Lower leg skin (tissue), 4 donors: Measurements from ENCODE around the gene LRSAM1. TPM values are rescaled to one million over a fixed set of nuclear protein-coding genes. Genes with fewer than 3 reads are reported as not detected.

Source experiments
- DNase-seq, 2 donors: peaks; one replicate each; pipeline ENCODE4 v3.0.0-alpha.2; 2019; ENCODE audit warnings: low spot score in 2 of 2
- H3K4me3 ChIP-seq: fragments of 200-600 bp; sonication (generic); 2 replicates; pipeline ENCODE4 v1.5.1; 2017; ENCODE audit warnings: mild to moderate bottlenecking, low read depth; ENCODE audit not compliant: poor library complexity, severe bottlenecking
- CTCF ChIP-seq, 3 donors: fragments of 450-650 bp; IDR thresholded peaks; one replicate each; pipeline ENCODE4 v1.5.1; 2016; ENCODE audit warnings: antibody characterized with exemption in 3 of 3, mild to moderate bottlenecking in 3 of 3, moderate library complexity in 2 of 3
- POLR2A ChIP-seq, 2 donors: fragments of 450-650 bp; IDR thresholded peaks; one replicate each; pipeline ENCODE4 v1.6.1; 2016 to 2017; ENCODE audit warnings: antibody characterized with exemption in 2 of 2, mild to moderate bottlenecking in 1 of 2, moderate library complexity in 1 of 2
- WGBS, 2 donors: methylation state at CpG; one replicate each; pipeline ENCODE4 v1.1.5; 2018; 5-methylcytosine and 5-hydroxymethylcytosine counted together
- intact Hi-C: fragments of 100-400 bp; cut with DNase I; formaldehyde crosslinking; loops from one replicate; pipeline ENCODE4 v1.15.0; 2023; ENCODE audit warnings: low total_unique reads
- total RNA-seq, 4 donors: library from RNA; depleted of rRNA; stranded (reverse); fragments of >200 nt; gene quantifications; one replicate each; pipeline ENCODE4 v1.1.0, GENCODE V29; 2016

The LRSAM1 gene
- total RNA-seq, result 10 to 100 TPM; 37.9 to 47.9 (median 41.9) TPM

- intact Hi-C loops, result no loop called here
- H3K4me3 ChIP-seq, result peak within 1 kb of the TSS; percentile 97
- WGBS, 2 donors, result 0% methylated on average over 56 to 62 of the region's 71 CpGs
- DNase-seq, result peak; percentile 96 to 100
- TF ChIP-seq POLR2A (IDR thresholded peaks at IDR 0.05), result peak in 1 of 2 donors; percentile 98
- no peak for TF ChIP-seq CTCF (IDR thresholded peaks at IDR 0.05)
Observed at GRCh38 chr9:127450830-127451607, at the start of gene LRSAM1, which contains the start of gene RPL12. TSS of gene LRSAM1 (plus strand) at chr9:127451510. CDS start at chr9:127454528, 3,018 bp downstream. TSS of gene RPL12 (minus strand) at chr9:127451406. CDS start at chr9:127451317, 89 bp downstream.

DNA sequence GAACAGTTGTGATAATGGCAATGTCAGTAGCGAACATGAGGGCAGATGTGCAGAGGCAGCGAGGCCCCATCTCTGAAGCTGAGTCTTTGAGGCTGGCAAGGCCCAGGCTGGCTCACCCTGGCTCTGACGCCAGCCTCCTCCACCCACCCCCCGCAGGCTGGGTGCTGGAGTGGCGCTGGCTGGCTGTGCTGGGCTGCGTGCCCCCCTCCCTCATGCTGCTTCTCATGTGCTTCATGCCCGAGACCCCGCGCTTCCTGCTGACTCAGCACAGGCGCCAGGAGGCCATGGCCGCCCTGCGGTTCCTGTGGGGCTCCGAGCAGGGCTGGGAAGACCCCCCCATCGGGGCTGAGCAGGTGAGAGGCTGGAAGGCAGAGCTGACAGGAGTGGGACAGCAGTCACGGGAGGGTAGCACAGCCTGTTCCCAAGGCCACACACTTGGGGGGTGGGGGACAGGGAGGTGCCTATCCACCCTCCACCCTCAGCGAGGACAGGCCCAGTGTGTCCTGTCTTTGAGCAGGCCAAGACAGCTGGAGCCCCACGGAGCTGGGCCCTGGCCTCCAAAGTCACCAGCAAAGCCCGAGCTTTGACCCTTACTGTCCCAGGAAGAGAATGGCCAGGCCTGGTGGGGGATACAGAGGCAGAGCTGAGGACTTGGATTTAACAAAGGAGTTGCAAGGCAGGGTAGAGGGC is 48.8 kb upstream of the LRSAM1 start:
- intact Hi-C loops, result no loop called here

GRCh38 chr9:127403507-127404192 is 47.7 kb upstream of the LRSAM1 start:
- TF ChIP-seq POLR2A (IDR thresholded peaks at IDR 0.05) (no peak), CTCF (IDR thresholded peaks at IDR 0.05) (no peak)
- no peak overlapping the region for H3K4me3 ChIP-seq
- intact Hi-C loops, result no loop called here
- WGBS, 2 donors, result 92 to 96% methylated on average over 16 to 22 of the region's 22 CpGs
- no peak for DNase-seq

More for the DNA sequence above, 48.8 kb upstream of the LRSAM1 start:
- H3K4me3 ChIP-seq, result no peak overlapping the region
- 79 to 90% methylated on average over 16 to 17 of the region's 18 CpGs for WGBS, 2 donors
- no peak for DNase-seq
- TF ChIP-seq CTCF (IDR thresholded peaks at IDR 0.05) (no peak), POLR2A (IDR thresholded peaks at IDR 0.05) (no peak)

DNA sequence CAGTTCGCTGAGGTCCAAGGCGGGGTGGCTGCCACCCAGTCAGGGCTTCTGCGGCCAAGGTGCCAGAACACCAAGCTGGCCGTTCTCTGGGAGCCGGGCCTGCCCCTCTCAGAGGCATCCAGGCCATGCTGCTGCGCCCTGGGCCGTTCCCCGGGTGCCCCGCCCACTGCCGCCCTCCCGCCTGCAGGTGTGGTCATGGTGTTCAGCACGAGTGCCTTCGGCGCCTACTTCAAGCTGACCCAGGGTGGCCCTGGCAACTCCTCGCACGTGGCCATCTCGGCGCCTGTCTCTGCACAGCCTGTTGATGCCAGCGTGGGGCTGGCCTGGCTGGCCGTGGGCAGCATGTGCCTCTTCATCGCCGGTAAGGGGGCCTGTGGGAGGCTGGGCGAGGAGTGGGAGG is 46.7 kb upstream of the LRSAM1 start:
- intact Hi-C loops, result no loop called here
- H3K4me3 ChIP-seq, result no peak overlapping the region
- 88% methylated on average over 19 to 22 of the region's 23 CpGs for WGBS, 2 donors
- DNase-seq, result no peak
- TF ChIP-seq CTCF (IDR thresholded peaks at IDR 0.05), result no peak
- no peak for TF ChIP-seq POLR2A (IDR thresholded peaks at IDR 0.05)

GRCh38 chr9:127405344-127406125 is 45.8 kb upstream of the LRSAM1 start:
- DNase-seq, result no peak
- H3K4me3 ChIP-seq, result no peak overlapping the region
- TF ChIP-seq CTCF (IDR thresholded peaks at IDR 0.05), result no peak
- no peak for TF ChIP-seq POLR2A (IDR thresholded peaks at IDR 0.05)
- WGBS, 2 donors, result 93 to 95% methylated on average over 18 to 20 of the region's 20 CpGs
- intact Hi-C loops, result no loop called here
